Measurements from ENCODE around the gene CTSO.

CTSO gene

DNA sequence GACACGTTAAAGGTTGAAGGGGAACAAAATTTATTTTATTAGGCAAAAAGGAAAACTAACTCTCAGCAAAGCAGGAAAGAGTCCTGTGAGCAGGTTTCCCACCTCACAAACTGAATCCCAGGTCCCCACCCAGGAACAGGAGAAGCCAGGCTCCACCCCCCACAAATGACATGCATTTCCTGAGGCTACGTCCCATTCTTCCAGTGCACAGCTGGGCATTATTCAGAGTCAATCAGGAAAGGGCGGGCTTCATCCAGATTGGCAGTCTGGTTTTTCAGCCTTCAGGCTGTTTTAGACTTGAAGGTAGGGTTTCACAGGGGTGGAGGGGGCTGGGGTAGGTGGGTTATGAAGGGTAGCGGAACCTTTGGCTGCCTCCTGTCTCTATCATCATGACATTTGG lies 75.7 kb downstream of the CTSO start:
- no peak overlapping the region for H3K4me3 ChIP-seq (ENCODE audit: low read depth, low read length)
- no peak for DNase-seq (ENCODE audit: low read depth)
- TF ChIP-seq, protein P1, sequence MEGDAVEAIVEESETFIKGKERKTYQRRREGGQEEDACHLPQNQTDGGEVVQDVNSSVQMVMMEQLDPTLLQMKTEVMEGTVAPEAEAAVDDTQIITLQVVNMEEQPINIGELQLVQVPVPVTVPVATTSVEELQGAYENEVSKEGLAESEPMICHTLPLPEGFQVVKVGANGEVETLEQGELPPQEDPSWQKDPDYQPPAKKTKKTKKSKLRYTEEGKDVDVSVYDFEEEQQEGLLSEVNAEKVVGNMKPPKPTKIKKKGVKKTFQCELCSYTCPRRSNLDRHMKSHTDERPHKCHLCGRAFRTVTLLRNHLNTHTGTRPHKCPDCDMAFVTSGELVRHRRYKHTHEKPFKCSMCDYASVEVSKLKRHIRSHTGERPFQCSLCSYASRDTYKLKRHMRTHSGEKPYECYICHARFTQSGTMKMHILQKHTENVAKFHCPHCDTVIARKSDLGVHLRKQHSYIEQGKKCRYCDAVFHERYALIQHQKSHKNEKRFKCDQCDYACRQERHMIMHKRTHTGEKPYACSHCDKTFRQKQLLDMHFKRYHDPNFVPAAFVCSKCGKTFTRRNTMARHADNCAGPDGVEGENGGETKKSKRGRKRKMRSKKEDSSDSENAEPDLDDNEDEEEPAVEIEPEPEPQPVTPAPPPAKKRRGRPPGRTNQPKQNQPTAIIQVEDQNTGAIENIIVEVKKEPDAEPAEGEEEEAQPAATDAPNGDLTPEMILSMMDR (IDR thresholded peaks at IDR 0.05; ENCODE audit: insufficient read depth, low read depth, low read length, missing control alignments), result no peak

DNA sequence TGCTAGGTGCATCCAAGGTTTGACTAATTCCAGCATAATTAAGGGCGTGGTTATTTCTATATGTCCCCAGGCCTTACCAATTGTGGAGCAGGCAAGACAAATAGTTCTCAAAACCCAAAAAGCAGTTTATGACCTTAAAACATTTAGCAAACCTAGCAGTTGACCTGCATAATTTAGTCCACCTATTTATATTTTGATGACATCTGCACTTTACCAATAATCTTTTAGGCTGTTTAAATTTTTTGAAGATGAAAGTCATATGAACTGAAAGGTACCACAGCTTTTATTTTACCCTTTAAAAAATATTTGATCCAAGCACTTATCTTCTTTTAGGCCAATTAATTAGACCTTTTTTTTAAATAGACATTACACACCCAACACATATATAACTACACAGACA lies 77.8 kb downstream of the CTSO start:
- no peak overlapping the region for H3K4me3 ChIP-seq (ENCODE audit: low read depth, low read length)
- TF ChIP-seq, protein P1 (IDR thresholded peaks at IDR 0.05; ENCODE audit: insufficient read depth, low read depth, low read length, missing control alignments), result no peak
- no peak for DNase-seq (ENCODE audit: low read depth)
